HEK293T (cell line): ENCODE data around the gene NUFIP2.

Experiments
- FOXM1 ChIP-seq: fragments of 450-650 bp; IDR thresholded peaks from 2 replicates; pipeline ENCODE4 v1.6.1; 2017; ENCODE audit warnings: mild to moderate bottlenecking, borderline replicate concordance
- HDGF ChIP-seq: fragments of 450-650 bp; IDR thresholded peaks from 2 replicates; pipeline ENCODE4 v1.6.1; 2017; ENCODE audit warnings: antibody characterized with exemption, borderline replicate concordance
- L3MBTL2 ChIP-seq: fragments of 450-650 bp; conservative IDR thresholded peaks from 2 replicates; pipeline ENCODE4 v1.6.1; 2016; ENCODE audit warnings: mild to moderate bottlenecking
- LEF1 ChIP-seq: fragments of 450-650 bp; IDR thresholded peaks from 2 replicates; pipeline ENCODE4 v1.6.1; 2017; ENCODE audit warnings: mild to moderate bottlenecking, borderline replicate concordance
- SP1 ChIP-seq: fragments of 450-650 bp; IDR thresholded peaks from 2 replicates; pipeline ENCODE4 v1.6.1; 2017
- SUZ12 ChIP-seq: fragments of 450-650 bp; IDR thresholded peaks from 2 replicates; pipeline ENCODE4 v1.6.1; 2016; ENCODE audit warnings: mild to moderate bottlenecking
- TARDBP ChIP-seq: fragments of 450-650 bp; IDR thresholded peaks from 2 replicates; pipeline ENCODE4 v1.6.1; 2016

DNA sequence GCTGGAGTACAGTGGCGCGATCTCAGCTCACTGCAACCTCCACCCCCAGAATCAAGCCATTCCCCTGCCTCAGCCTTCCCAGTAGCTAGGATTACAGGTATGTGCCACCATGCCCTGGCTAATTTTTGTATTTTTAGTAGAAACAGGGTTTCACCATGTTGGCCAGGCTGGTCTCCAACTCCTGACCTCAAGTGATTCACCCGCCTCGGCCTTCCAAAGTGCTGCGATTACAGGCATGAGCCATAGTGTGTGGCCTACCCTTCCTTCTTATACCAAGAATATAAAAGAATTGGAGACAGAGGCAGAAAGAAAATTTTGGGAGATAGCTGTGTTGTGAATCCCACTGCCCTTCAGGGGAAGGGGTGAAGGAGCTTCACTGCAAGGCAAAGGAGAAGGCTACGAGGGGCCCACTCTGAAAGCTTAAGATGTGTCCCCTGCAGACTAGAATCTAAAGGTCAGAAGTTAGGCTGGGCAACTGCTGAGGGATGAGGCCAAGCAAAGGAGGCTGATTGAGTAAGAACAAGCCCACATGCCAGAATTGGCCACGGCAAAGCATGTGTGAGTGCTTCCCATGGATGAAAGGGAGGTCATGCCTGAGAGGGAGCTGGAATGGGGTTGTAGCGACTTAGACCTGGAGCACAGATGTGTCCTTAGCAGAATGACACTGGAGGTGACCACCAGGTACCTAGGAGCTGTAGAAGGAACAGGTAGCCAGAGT is 55.7 kb downstream of the NUFIP2 start:
- TF ChIP-seq HDGF (no peak), LEF1 (no peak), SUZ12 (no peak), TARDBP (no peak), L3MBTL2 (no peak), SP1 (no peak), FOXM1 (no peak)
